Fibroblast of lung (primary cell): ENCODE data around the gene ABHD6. TPM values are rescaled to one million over a fixed set of nuclear protein-coding genes. Genes with fewer than 3 reads are reported as not detected.

Experiments used
- DNase-seq, 2 donors: peaks; one replicate each; pipeline versions ENCODE4 v3.0.0 to v3.0.0-alpha.2; 2010; ENCODE audit warnings: low read depth in 2 of 2
- H2AFZ ChIP-seq: 2 replicates; pipeline ENCODE4 v1.5.1; 2012; ENCODE audit warnings: low read length, control low read depth, inconsistent platforms
- H3K27ac ChIP-seq: 2 replicates; pipeline ENCODE4 v1.5.1; 2011; ENCODE audit warnings: low read length, control low read depth; ENCODE audit not compliant: insufficient read depth
- H3K27me3 ChIP-seq: 2 replicates; pipeline ENCODE4 v1.5.1; 2011; ENCODE audit warnings: mild to moderate bottlenecking, low read length; ENCODE audit not compliant: control insufficient read depth, insufficient read depth
- H3K36me3 ChIP-seq: 2 replicates; pipeline ENCODE4 v1.5.1; 2011; ENCODE audit warnings: low read length; ENCODE audit not compliant: control insufficient read depth, insufficient read depth
- H3K4me1 ChIP-seq: 2 replicates; pipeline ENCODE4 v1.5.1; 2011; ENCODE audit warnings: low read length; ENCODE audit not compliant: control insufficient read depth, insufficient read depth; ENCODE audit errors: extremely low read depth
- H3K4me2 ChIP-seq: 2 replicates; pipeline ENCODE4 v1.5.1; 2011; ENCODE audit warnings: low read length, control low read depth; ENCODE audit not compliant: insufficient read depth; ENCODE audit errors: extremely low read depth
- H3K4me3 ChIP-seq, 4 experiments: fragments of 200-600 bp in 1 of 4; sonication (generic) in 1 of 4; replicated peaks in 1 of 4; 2 replicates each; pipeline ENCODE4 v1.5.1; 2011 to 2016; ENCODE audit warnings: low read length in 4 of 4, low read depth in 3 of 4, mild to moderate bottlenecking in 3 of 4, control low read depth in 2 of 4, inconsistent platforms in 1 of 4, mixed read lengths in 1 of 4; ENCODE audit not compliant: insufficient read depth in 1 of 4; ENCODE audit errors: control extremely low read depth in 1 of 4
- H3K79me2 ChIP-seq: 2 replicates; pipeline ENCODE4 v1.5.1; 2012; ENCODE audit warnings: mild to moderate bottlenecking, low read length, inconsistent platforms; ENCODE audit not compliant: control insufficient read depth, insufficient read depth
- H3K9ac ChIP-seq: 2 replicates; pipeline ENCODE4 v1.5.1; 2011; ENCODE audit warnings: mild to moderate bottlenecking, low read length, control low read depth; ENCODE audit not compliant: insufficient read depth
- H3K9me3 ChIP-seq: 2 replicates; pipeline ENCODE4 v1.5.1; 2012; ENCODE audit warnings: low read depth, low read length; ENCODE audit not compliant: control insufficient read depth, insufficient read depth
- H4K20me1 ChIP-seq: 2 replicates; pipeline ENCODE4 v1.5.1; 2011; ENCODE audit warnings: low read length; ENCODE audit not compliant: control insufficient read depth, insufficient read depth; ENCODE audit errors: extremely low read depth
- CTCF ChIP-seq, 2 donors: IDR thresholded peaks in 1 of 2; conservative IDR thresholded peaks in 1 of 2; 1 replicate in 1 of 2; 2 replicates in 1 of 2; pipeline ENCODE4 v1.5.1; 2011 to 2012; ENCODE audit warnings: low read length in 2 of 2, control low read depth in 1 of 2, inconsistent platforms in 1 of 2, low read depth in 1 of 2, mild to moderate bottlenecking in 1 of 2
- EZH2 ChIP-seq: IDR thresholded peaks from 2 replicates; pipeline ENCODE4 v1.5.1; 2012; ENCODE audit warnings: low read length, control low read depth, mild to moderate bottlenecking; ENCODE audit errors: missing control alignments
- polyA plus RNA-seq, 2 donors: library from polyadenylated mRNA; depleted of rRNA in 1 of 2; stranded (reverse) in 1 of 2; unstranded in 1 of 2; fragments of >200 nt; gene quantifications; 2 replicates each; pipeline ENCODE4 v1.2.1, GENCODE V29; 2011 to 2012; ENCODE audit warnings: missing spikeins in 1 of 2
- total RNA-seq: library from RNA; depleted of rRNA; stranded (reverse); fragments of >200 nt; gene quantifications from 2 replicates; pipeline ENCODE4 v1.2.1, GENCODE V29; 2014

ABHD6 gene
- total and polyA plus RNA-seq, 2 donors (not counting 1 experiment from before 2014, with no cell fraction given): 7.3 to 13.5 TPM

- Histone ChIP-seq H3K27ac (peak overlapping the region; percentile 86), H3K9me3 (no peaks in the 10 kb centered on the region), H3K9ac (no peak overlapping the region), H3K27me3 (no peaks in the 10 kb centered on the region), H3K36me3 (no peaks in the 10 kb centered on the region), H3K79me2 (peaks cover 15% of the 10 kb centered on the region), H3K4me2 (peak overlapping the region; percentile 71), H3K4me3 (peak overlapping the region; percentile 22 to 94 (median 87)), H2AFZ (no peak overlapping the region), H3K4me1 (peaks cover 17% of the 10 kb centered on the region), H4K20me1 (no peaks in the 10 kb centered on the region)
- no peak for TF ChIP-seq EZH2
- DNase-seq: no peak
These were observed 96.9 kb downstream of the ABHD6 start for GRCh38 chr3:58334506-58334884.

GRCh38 chr3:58335652-58335947, 98.0 kb downstream of the ABHD6 start:
- Histone ChIP-seq H3K4me1 (peaks cover 15% of the 10 kb centered on the region), H4K20me1 (no peaks in the 10 kb centered on the region), H3K9ac (peak overlapping the region; percentile 52), H3K27ac (peak overlapping the region; percentile 86), H2AFZ (no peak overlapping the region), H3K36me3 (no peaks in the 10 kb centered on the region), H3K4me2 (peak overlapping the region; percentile 71), H3K27me3 (no peaks in the 10 kb centered on the region), H3K79me2 (peaks cover 15% of the 10 kb centered on the region), H3K9me3 (no peaks in the 10 kb centered on the region), H3K4me3 (peak overlapping the region; percentile 2 to 94 (median 66))
- no peak for TF ChIP-seq CTCF (conservative IDR thresholded peaks at IDR 0.05 in 1 of 2, IDR thresholded peaks at IDR 0.05 in 1 of 2; ENCODE audit: low read depth in 1 of 2, low read length in 2 of 2)
- no peak for TF ChIP-seq EZH2
- DNase-seq: no peak

- peaks cover 15% of the 10 kb centered on the region for H3K79me2 ChIP-seq
- TF ChIP-seq EZH2: no peak
- no peak for TF ChIP-seq CTCF (conservative IDR thresholded peaks at IDR 0.05 in 1 of 2, IDR thresholded peaks at IDR 0.05 in 1 of 2; ENCODE audit: low read depth in 1 of 2, low read length in 2 of 2)
These were observed 98.7 kb downstream of the ABHD6 start for GRCh38 chr3:58336135-58336882.

More at GRCh38 chr3:58336135-58336882, 98.7 kb downstream of the ABHD6 start:
- Histone ChIP-seq H2AFZ (no peak overlapping the region), H3K9ac (no peak overlapping the region), H3K4me3 (peak overlapping the region in 1 of 4 experiments; percentile 22), H3K4me1 (peaks cover 19% of the 10 kb centered on the region), H3K4me2 (peak overlapping the region; percentile 35), H3K27me3 (no peaks in the 10 kb centered on the region), H3K27ac (peak overlapping the region; percentile 56), H3K9me3 (no peaks in the 10 kb centered on the region), H3K36me3 (no peaks in the 10 kb centered on the region), H4K20me1 (no peaks in the 10 kb centered on the region)
- peak; percentile 78 to 84 for DNase-seq
